T-cell (primary cell): ENCODE measurements around the gene ARL6IP6. TPM values are rescaled to one million over a fixed set of nuclear protein-coding genes. Genes with fewer than 3 reads are reported as not detected.

ENCODE experiments used
- ATAC-seq, 4 experiments: fragments of 200-7000 bp in 3 of 4; fragments of 150-1000 bp in 1 of 4; cut with Tn5 transposase; replicated peaks in 1 of 4; 1 replicate in 3 of 4; 2 replicates in 1 of 4; pipeline ENCODE4 v1.10.0; 2021; ENCODE audit warnings: moderate library complexity in 3 of 4, mild to moderate bottlenecking in 2 of 4, moderate number of reproducible peaks in 1 of 4
- CTCF ChIA-PET, 2 donors: fragments of 300-600 bp; sonication (Branson Sonifier 250); formaldehyde crosslinking; loops; one replicate each; lab custom pipeline; 2022; ENCODE audit warnings: antibody characterized with exemption in 2 of 2; lab: Charles Lee
- POLR2A ChIA-PET, 2 donors: fragments of 300-600 bp; sonication (Branson Sonifier 250); formaldehyde crosslinking; loops; one replicate each; lab custom pipeline; 2022; ENCODE audit warnings: antibody characterized with exemption in 2 of 2; lab: Charles Lee
- DNase-seq, 35 experiments: peaks; one replicate each; pipeline versions ENCODE4 v3.0.0 to v3.0.0-alpha.2; 2013 to 2023
- H3K27ac ChIP-seq: one replicate; pipeline ENCODE4 v1.5.1; 2013; ENCODE audit warnings: low read length
- H3K27me3 ChIP-seq, 2 experiments: replicated peaks in 1 of 2; 1 replicate in 1 of 2; 2 replicates in 1 of 2; pipeline versions ENCODE4 v1.6.1 to v1.7.0; 2013; ENCODE audit warnings: low read length in 1 of 2, mixed read lengths in 1 of 2; ENCODE audit not compliant: control insufficient read depth in 2 of 2, insufficient read depth in 2 of 2; ENCODE audit errors: extremely low read depth in 1 of 2
- H3K36me3 ChIP-seq, 2 donors: 1 replicate in 1 of 2; 2 replicates in 1 of 2; pipeline versions ENCODE4 v1.6.1 to v1.7.0; 2013; ENCODE audit warnings: low read length in 1 of 2; ENCODE audit not compliant: control insufficient read depth in 2 of 2, insufficient read depth in 1 of 2; ENCODE audit errors: extremely low read depth in 1 of 2
- H3K4me1 ChIP-seq, 2 experiments: 1 replicate in 1 of 2; 2 replicates in 1 of 2; pipeline versions ENCODE4 v1.6.1 to v1.7.0; 2013; ENCODE audit warnings: low read length in 2 of 2, mixed read lengths in 1 of 2; ENCODE audit not compliant: insufficient read depth in 2 of 2, control insufficient read depth in 1 of 2; ENCODE audit errors: extremely low read depth in 1 of 2
- H3K4me3 ChIP-seq, 2 donors: 1 replicate in 1 of 2; 2 replicates in 1 of 2; pipeline versions ENCODE4 v1.5.1 to v1.7.0; 2013; ENCODE audit warnings: mild to moderate bottlenecking in 2 of 2, low read length in 1 of 2, moderate library complexity in 1 of 2; ENCODE audit not compliant: control insufficient read depth in 1 of 2; ENCODE audit errors: extremely low read depth in 1 of 2
- H3K9me3 ChIP-seq: 2 replicates; pipeline ENCODE4 v1.7.0; 2013
- H3K27ac Mint-ChIP-seq, 2 donors: one replicate each; pipeline ENCODE4 v1.8.0; 2020 to 2021; ENCODE audit warnings: mild to moderate bottlenecking in 2 of 2, mixed read lengths in 2 of 2
- H3K27me3 Mint-ChIP-seq, 2 donors: one replicate each; pipeline ENCODE4 v1.8.0; 2021 to 2022; ENCODE audit warnings: mixed read lengths in 2 of 2
- H3K36me3 Mint-ChIP-seq: one replicate; pipeline ENCODE4 v1.8.0; 2021; ENCODE audit warnings: mixed read lengths
- H3K4me1 Mint-ChIP-seq, 3 donors: one replicate each; pipeline ENCODE4 v1.8.0; 2020 to 2022; ENCODE audit warnings: mixed read lengths in 3 of 3, mild to moderate bottlenecking in 1 of 3
- H3K4me3 Mint-ChIP-seq, 3 donors: one replicate each; pipeline ENCODE4 v1.8.0; 2020 to 2022; ENCODE audit warnings: mild to moderate bottlenecking in 3 of 3, mixed read lengths in 3 of 3, moderate library complexity in 3 of 3
- H3K9me3 Mint-ChIP-seq, 3 donors: one replicate each; pipeline ENCODE4 v1.8.0; 2020 to 2022; ENCODE audit warnings: mixed read lengths in 3 of 3
- WGBS: methylation state at CpG from one replicate; pipeline ENCODE4 v1.1.5; 2013; ENCODE audit warnings: missing lambda C conversion rate; ENCODE audit not compliant: insufficient coverage; 5-methylcytosine and 5-hydroxymethylcytosine counted together
- total RNA-seq, 35 experiments: library from RNA in 6 of 35; stranded (reverse) in 6 of 35; fragments of 120-200 nt in 1 of 35; gene quantifications; one replicate each; pipeline versions ENCODE4 v1.2.1 to v1.2.4 and lab custom pipeline; 2013 to 2026

The ARL6IP6 gene
- total RNA-seq (10 to 100 TPM; 13.2 to 17.6 (median 15.7) TPM), total RNA-seq (lab: John Stamatoyannopoulos, UW) (12.2 to 44.0 (median 29.3) reads per million in 29 experiments)
- 11.5 TPM for total RNA-seq (2013)

- peaks cover 18 to 22% of the 10 kb centered on the region in 2 experiments for H3K4me1 ChIP-seq
- H3K9me3 ChIP-seq: no peaks in the 10 kb centered on the region
- H3K9me3 Mint-ChIP-seq: no peaks in the 10 kb centered on the region
- H3K27ac Mint-ChIP-seq: peak within 1 kb of the TSS; percentile 93 to 99
- DNase-seq: peak; percentile 87 to 96 (median 93)
- H3K4me3 ChIP-seq: peak within 1 kb of the TSS; percentile 78 to 96
- no peaks in the 10 kb centered on the region for H3K27me3 Mint-ChIP-seq
- peak within 1 kb of the TSS; percentile 96 to 100 (median 100) for H3K4me3 Mint-ChIP-seq
- no peaks in the 10 kb centered on the region for H3K27me3 ChIP-seq
- H3K27ac ChIP-seq: peak within 1 kb of the TSS; percentile 97
- H3K36me3 Mint-ChIP-seq: peaks cover 17% of the 10 kb centered on the region
- under 1% methylated on average over 87 of the region's 87 CpGs for WGBS
- peaks cover 0 to 9% of the 10 kb centered on the region in 2 donors for H3K36me3 ChIP-seq
- ATAC-seq: peak; percentile 69 to 70 (median 70)
- ChIA-PET CTCF (interaction anchor here (0.6 to 2.1 kb wide), 4 partner anchors 21 to 891 kb away, joined by 3 to 11 read pairs (median 6); partner anchors contain the start of gene STAM2 (in 1 of the 2)), POLR2A (interaction anchor here in 1 of 2 donors (1.4 kb wide), 1 partner anchor 12 kb away, joined by 13 read pairs; no protein-coding TSS in a partner anchor)
- H3K4me1 Mint-ChIP-seq: peaks cover 66 to 78% (median 74%) of the 10 kb centered on the region in 3 donors
Measured at GRCh38 chr2:152718076-152718908, at the start of gene ARL6IP6. TSS of gene ARL6IP6 (plus strand) at chr2:152718620. CDS start at chr2:152718625, 5 bp downstream.

DNA sequence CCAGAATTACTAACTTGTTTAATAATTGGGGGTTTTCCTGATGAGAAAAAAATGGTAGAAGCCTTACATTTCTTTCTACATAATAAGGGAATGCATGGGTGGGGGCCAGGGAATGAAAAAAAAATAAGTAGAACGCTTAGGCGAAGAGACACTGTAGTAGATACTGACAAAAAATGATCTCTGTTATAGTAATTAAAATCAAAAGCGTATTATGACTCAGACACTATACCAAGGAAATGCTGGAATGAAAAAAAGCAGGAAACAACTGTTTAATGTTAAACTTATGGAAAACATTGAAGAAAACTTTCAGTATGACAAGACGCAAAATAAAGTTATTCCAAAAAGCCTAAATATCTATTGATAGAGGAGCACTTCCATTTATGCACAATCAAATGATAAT, 44.1 kb upstream of the ARL6IP6 start:
- H3K4me1 Mint-ChIP-seq: no peaks in the 10 kb centered on the region
- H3K4me3 Mint-ChIP-seq: no peak overlapping the region
- no CpG with 5 or more reads among the region's 4 CpGs for WGBS
- Histone ChIP-seq H3K27me3 (no peaks in the 10 kb centered on the region), H3K27ac (no peak overlapping the region), H3K9me3 (no peaks in the 10 kb centered on the region), H3K4me1 (no peaks in the 10 kb centered on the region), H3K4me3 (no peak overlapping the region), H3K36me3 (peaks cover 6 to 60% of the 10 kb centered on the region in 2 donors)
- no peak overlapping the region for H3K27ac Mint-ChIP-seq
- POLR2A ChIA-PET: no interaction called here
- CTCF ChIA-PET: no interaction called here
- ATAC-seq (no peak), DNase-seq (no peak)
- H3K36me3 Mint-ChIP-seq: peaks cover 40% of the 10 kb centered on the region
- H3K9me3 Mint-ChIP-seq: no peaks in the 10 kb centered on the region
- no peaks in the 10 kb centered on the region for H3K27me3 Mint-ChIP-seq

GRCh38 chr2:152676461-152676860, 42.0 kb upstream of the ARL6IP6 start:
- Mint-ChIP-seq H3K9me3 (no peaks in the 10 kb centered on the region), H3K27me3 (no peaks in the 10 kb centered on the region), H3K4me3 (no peak overlapping the region), H3K36me3 (peaks cover 42% of the 10 kb centered on the region), H3K27ac (no peak overlapping the region), H3K4me1 (peaks cover 0 to under 1% (median under 1%) of the 10 kb centered on the region in 3 donors)
- CTCF ChIA-PET: no interaction called here
- Histone ChIP-seq H3K9me3 (no peaks in the 10 kb centered on the region), H3K27me3 (no peaks in the 10 kb centered on the region), H3K27ac (no peak overlapping the region), H3K36me3 (peaks cover 6 to 57% of the 10 kb centered on the region in 2 donors), H3K4me1 (no peaks in the 10 kb centered on the region), H3K4me3 (no peak overlapping the region)
- DNase-seq (no peak), ATAC-seq (no peak)
- no CpG with 5 or more reads among the region's 3 CpGs for WGBS
- POLR2A ChIA-PET: no interaction called here

DNA sequence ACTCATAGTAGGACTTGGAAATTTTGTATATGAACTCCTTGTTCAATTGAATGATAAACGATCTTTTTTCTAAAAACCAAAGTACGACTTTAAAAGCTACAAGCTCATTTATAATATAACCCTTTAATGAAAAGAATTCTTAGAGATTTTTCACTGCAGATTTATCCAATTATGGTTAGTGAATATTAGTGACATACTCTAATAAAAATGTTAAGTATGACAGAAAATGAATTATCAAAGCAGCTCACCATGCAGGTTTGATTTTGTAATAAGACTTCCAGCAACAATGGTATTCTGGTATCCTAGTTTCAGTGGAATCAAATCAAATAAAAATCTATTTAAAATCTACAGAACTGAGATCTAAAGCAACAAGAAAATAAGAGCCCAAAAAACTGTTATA, 39.6 kb upstream of the ARL6IP6 start:
- ChIA-PET CTCF (no interaction called here), POLR2A (no interaction called here)
- Mint-ChIP-seq H3K4me1 (peaks cover 11 to 17% (median 13%) of the 10 kb centered on the region in 3 donors), H3K4me3 (no peak overlapping the region), H3K36me3 (peaks cover 35% of the 10 kb centered on the region), H3K9me3 (no peaks in the 10 kb centered on the region), H3K27me3 (no peaks in the 10 kb centered on the region), H3K27ac (no peak overlapping the region)
- no peaks in the 10 kb centered on the region for H3K9me3 ChIP-seq
- H3K36me3 ChIP-seq: peaks cover 6 to 40% of the 10 kb centered on the region in 2 donors
- H3K27me3 ChIP-seq: no peaks in the 10 kb centered on the region
- ATAC-seq (no peak), DNase-seq (no peak)
- no peak overlapping the region for H3K27ac ChIP-seq
- H3K4me3 ChIP-seq: no peak overlapping the region
- H3K4me1 ChIP-seq: no peaks in the 10 kb centered on the region
- WGBS: no CpG with 5 or more reads among the region's 2 CpGs

DNA sequence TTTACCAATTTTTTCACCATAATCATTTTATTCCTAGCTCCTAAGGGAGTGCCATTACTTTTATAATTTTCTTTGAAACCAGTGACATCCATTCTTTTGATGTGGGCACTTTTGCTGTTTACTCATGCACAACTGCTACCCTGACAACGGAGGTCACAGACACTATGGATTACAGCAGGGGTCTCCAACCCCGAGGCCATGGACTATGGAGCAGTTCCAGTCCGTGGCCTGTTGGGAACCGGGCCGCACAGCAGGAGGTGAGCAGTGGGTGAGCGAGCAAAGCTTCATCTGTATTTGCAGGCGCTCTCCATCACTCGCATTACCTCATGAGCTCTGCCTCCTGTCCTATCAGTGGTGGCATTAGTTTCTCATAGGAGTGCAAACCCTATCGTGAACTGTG, 35.8 kb upstream of the ARL6IP6 start:
- 93% methylated on average over 8 of the region's 9 CpGs for WGBS
- no peak overlapping the region for H3K27ac ChIP-seq
- H3K4me3 Mint-ChIP-seq: no peak overlapping the region
- H3K27me3 Mint-ChIP-seq: no peaks in the 10 kb centered on the region
- peaks cover 38 to 46% (median 42%) of the 10 kb centered on the region in 3 donors for H3K4me1 Mint-ChIP-seq
- H3K4me1 ChIP-seq: no peaks in the 10 kb centered on the region
- no peak for DNase-seq
- ChIA-PET CTCF (no interaction called here), POLR2A (no interaction called here)
- H3K36me3 ChIP-seq: peaks cover 4 to 19% of the 10 kb centered on the region in 2 donors
- ATAC-seq: no peak
- H3K9me3 Mint-ChIP-seq: no peaks in the 10 kb centered on the region
- H3K27me3 ChIP-seq: no peaks in the 10 kb centered on the region
- H3K27ac Mint-ChIP-seq: peak overlapping the region in 1 of 2 donors; percentile 4
- no peaks in the 10 kb centered on the region for H3K9me3 ChIP-seq
- H3K36me3 Mint-ChIP-seq: peaks cover 33% of the 10 kb centered on the region
- H3K4me3 ChIP-seq: no peak overlapping the region

DNA sequence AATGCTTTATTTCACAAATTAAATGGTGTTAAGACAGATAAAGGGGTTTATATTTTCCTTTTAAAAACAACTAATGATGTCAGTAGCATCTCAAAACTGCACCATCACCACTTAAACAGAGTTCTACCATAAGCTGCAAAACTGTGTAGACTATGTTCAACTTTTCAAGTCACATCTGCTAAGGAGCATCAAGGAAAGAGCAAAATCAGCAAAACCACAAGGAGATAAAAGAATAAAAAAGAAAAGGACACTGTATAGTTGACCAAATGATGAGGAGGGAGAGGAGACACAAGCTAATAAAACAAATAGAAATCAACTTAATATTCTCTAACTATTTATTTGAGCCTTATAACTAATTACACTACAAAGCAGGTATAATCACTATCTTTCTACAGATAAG, 35.0 kb upstream of the ARL6IP6 start:
- no peaks in the 10 kb centered on the region for H3K9me3 ChIP-seq
- Mint-ChIP-seq H3K9me3 (no peaks in the 10 kb centered on the region), H3K4me1 (peaks cover 38 to 46% (median 46%) of the 10 kb centered on the region in 3 donors), H3K36me3 (peaks cover 34% of the 10 kb centered on the region), H3K27ac (peak overlapping the region in 1 of 2 donors; percentile 1), H3K27me3 (no peaks in the 10 kb centered on the region), H3K4me3 (no peak overlapping the region)
- no peak overlapping the region for H3K27ac ChIP-seq
- CTCF ChIA-PET: interaction anchor here in 1 of 2 donors (0.6 kb wide), 1 partner anchor 510 kb away, joined by 3 read pairs; no protein-coding TSS in a partner anchor
- no peaks in the 10 kb centered on the region for H3K4me1 ChIP-seq
- DNase-seq (no peak), ATAC-seq (no peak)
- H3K4me3 ChIP-seq: no peak overlapping the region
- POLR2A ChIA-PET: interaction anchor here in 1 of 2 donors (0.6 kb wide), 1 partner anchor 19 kb away, joined by 5 read pairs; no protein-coding TSS in a partner anchor
- H3K27me3 ChIP-seq: no peaks in the 10 kb centered on the region
- H3K36me3 ChIP-seq: peaks cover 4 to 17% of the 10 kb centered on the region in 2 donors
